T-cell (primary cell): ENCODE data around the gene LRIT1. TPM values are rescaled to one million over a fixed set of nuclear protein-coding genes. Genes with fewer than 3 reads are reported as not detected.

Experiments used
- ATAC-seq, 4 experiments: fragments of 200-7000 bp in 3 of 4; fragments of 150-1000 bp in 1 of 4; cut with Tn5 transposase; replicated peaks in 1 of 4; 1 replicate in 3 of 4; 2 replicates in 1 of 4; pipeline ENCODE4 v1.10.0; 2021; ENCODE audit warnings: moderate library complexity in 3 of 4, mild to moderate bottlenecking in 2 of 4, moderate number of reproducible peaks in 1 of 4
- CTCF ChIA-PET, 2 donors: fragments of 300-600 bp; sonication (Branson Sonifier 250); formaldehyde crosslinking; loops; one replicate each; lab custom pipeline; 2022; ENCODE audit warnings: antibody characterized with exemption in 2 of 2; lab: Charles Lee
- POLR2A ChIA-PET, 2 donors: fragments of 300-600 bp; sonication (Branson Sonifier 250); formaldehyde crosslinking; loops; one replicate each; lab custom pipeline; 2022; ENCODE audit warnings: antibody characterized with exemption in 2 of 2; lab: Charles Lee
- DNase-seq, 35 experiments: peaks; one replicate each; pipeline versions ENCODE4 v3.0.0 to v3.0.0-alpha.2; 2013 to 2023
- H3K27ac ChIP-seq: one replicate; pipeline ENCODE4 v1.5.1; 2013; ENCODE audit warnings: low read length
- H3K27me3 ChIP-seq, 2 experiments: replicated peaks in 1 of 2; 1 replicate in 1 of 2; 2 replicates in 1 of 2; pipeline versions ENCODE4 v1.6.1 to v1.7.0; 2013; ENCODE audit warnings: low read length in 1 of 2, mixed read lengths in 1 of 2; ENCODE audit not compliant: control insufficient read depth in 2 of 2, insufficient read depth in 2 of 2; ENCODE audit errors: extremely low read depth in 1 of 2
- H3K36me3 ChIP-seq, 2 donors: 1 replicate in 1 of 2; 2 replicates in 1 of 2; pipeline versions ENCODE4 v1.6.1 to v1.7.0; 2013; ENCODE audit warnings: low read length in 1 of 2; ENCODE audit not compliant: control insufficient read depth in 2 of 2, insufficient read depth in 1 of 2; ENCODE audit errors: extremely low read depth in 1 of 2
- H3K4me1 ChIP-seq, 2 experiments: 1 replicate in 1 of 2; 2 replicates in 1 of 2; pipeline versions ENCODE4 v1.6.1 to v1.7.0; 2013; ENCODE audit warnings: low read length in 2 of 2, mixed read lengths in 1 of 2; ENCODE audit not compliant: insufficient read depth in 2 of 2, control insufficient read depth in 1 of 2; ENCODE audit errors: extremely low read depth in 1 of 2
- H3K4me3 ChIP-seq, 2 donors: 1 replicate in 1 of 2; 2 replicates in 1 of 2; pipeline versions ENCODE4 v1.5.1 to v1.7.0; 2013; ENCODE audit warnings: mild to moderate bottlenecking in 2 of 2, low read length in 1 of 2, moderate library complexity in 1 of 2; ENCODE audit not compliant: control insufficient read depth in 1 of 2; ENCODE audit errors: extremely low read depth in 1 of 2
- H3K9me3 ChIP-seq: 2 replicates; pipeline ENCODE4 v1.7.0; 2013
- H3K27ac Mint-ChIP-seq, 2 donors: one replicate each; pipeline ENCODE4 v1.8.0; 2020 to 2021; ENCODE audit warnings: mild to moderate bottlenecking in 2 of 2, mixed read lengths in 2 of 2
- H3K27me3 Mint-ChIP-seq, 2 donors: one replicate each; pipeline ENCODE4 v1.8.0; 2021 to 2022; ENCODE audit warnings: mixed read lengths in 2 of 2
- H3K36me3 Mint-ChIP-seq: one replicate; pipeline ENCODE4 v1.8.0; 2021; ENCODE audit warnings: mixed read lengths
- H3K4me1 Mint-ChIP-seq, 3 donors: one replicate each; pipeline ENCODE4 v1.8.0; 2020 to 2022; ENCODE audit warnings: mixed read lengths in 3 of 3, mild to moderate bottlenecking in 1 of 3
- H3K4me3 Mint-ChIP-seq, 3 donors: one replicate each; pipeline ENCODE4 v1.8.0; 2020 to 2022; ENCODE audit warnings: mild to moderate bottlenecking in 3 of 3, mixed read lengths in 3 of 3, moderate library complexity in 3 of 3
- H3K9me3 Mint-ChIP-seq, 3 donors: one replicate each; pipeline ENCODE4 v1.8.0; 2020 to 2022; ENCODE audit warnings: mixed read lengths in 3 of 3
- WGBS: methylation state at CpG from one replicate; pipeline ENCODE4 v1.1.5; 2013; ENCODE audit warnings: missing lambda C conversion rate; ENCODE audit not compliant: insufficient coverage; 5-methylcytosine and 5-hydroxymethylcytosine counted together
- total RNA-seq, 35 experiments: library from RNA in 6 of 35; stranded (reverse) in 6 of 35; fragments of 120-200 nt in 1 of 35; gene quantifications; one replicate each; pipeline versions ENCODE4 v1.2.1 to v1.2.4 and lab custom pipeline; 2013 to 2026

Gene LRIT1
- total RNA-seq, 5 donors from 2014 or later (not counting 1 experiment from before 2014, with no cell fraction given) = not detected

GRCh38 chr10:84232376-84232775 is 9.0 kb downstream of the LRIT1 start:
- DNase-seq = no peak
- no peaks in the 10 kb centered on the region for H3K4me1 ChIP-seq
- WGBS = 65% methylated on average over 10 of the region's 10 CpGs
- ChIA-PET CTCF (no interaction called here), POLR2A (no interaction called here)
- Mint-ChIP-seq H3K27ac (no peak overlapping the region), H3K36me3 (no peaks in the 10 kb centered on the region), H3K9me3 (no peaks in the 10 kb centered on the region), H3K4me1 (no peaks in the 10 kb centered on the region), H3K4me3 (no peak overlapping the region), H3K27me3 (peaks cover 23 to 35% of the 10 kb centered on the region in 2 donors)
- ATAC-seq = no peak
- peaks cover 4 to 23% of the 10 kb centered on the region in 2 experiments for H3K27me3 ChIP-seq
- no peak overlapping the region for H3K4me3 ChIP-seq
- H3K27ac ChIP-seq = no peak overlapping the region
- no peaks in the 10 kb centered on the region for H3K9me3 ChIP-seq
- H3K36me3 ChIP-seq = no peaks in the 10 kb centered on the region

GRCh38 chr10:84230359-84230758 is 11.0 kb downstream of the LRIT1 start:
- H3K27ac Mint-ChIP-seq = no peak overlapping the region
- Histone ChIP-seq H3K36me3 (no peaks in the 10 kb centered on the region), H3K4me1 (no peaks in the 10 kb centered on the region), H3K27me3 (peaks cover 4 to 17% of the 10 kb centered on the region in 2 experiments), H3K27ac (no peak overlapping the region), H3K9me3 (no peaks in the 10 kb centered on the region), H3K4me3 (no peak overlapping the region)
- no peaks in the 10 kb centered on the region for H3K9me3 Mint-ChIP-seq
- no peaks in the 10 kb centered on the region for H3K4me1 Mint-ChIP-seq
- ChIA-PET CTCF (no interaction called here), POLR2A (interaction anchor here in 1 of 2 donors (0.6 kb wide), 1 partner anchor 274 kb away, joined by 5 read pairs; no protein-coding TSS in a partner anchor)
- no peak overlapping the region for H3K4me3 Mint-ChIP-seq
- DNase-seq (no peak), ATAC-seq (no peak)
- 100% methylated on average over 1 of the region's 1 CpG for WGBS
- no peaks in the 10 kb centered on the region for H3K36me3 Mint-ChIP-seq
- peaks cover 16 to 40% of the 10 kb centered on the region in 2 donors for H3K27me3 Mint-ChIP-seq

GRCh38 chr10:84227810-84228209 is 13.5 kb downstream of the LRIT1 start:
- no peak for ATAC-seq

GRCh38 chr10:84226616-84227015 is 14.7 kb downstream of the LRIT1 start:
- Histone ChIP-seq H3K27ac (no peak overlapping the region), H3K9me3 (no peaks in the 10 kb centered on the region), H3K27me3 (peaks cover 4 to 21% of the 10 kb centered on the region in 2 experiments), H3K4me3 (no peak overlapping the region), H3K4me1 (no peaks in the 10 kb centered on the region), H3K36me3 (no peaks in the 10 kb centered on the region)
- DNase-seq (no peak), ATAC-seq (no peak)
- Mint-ChIP-seq H3K27ac (no peak overlapping the region), H3K9me3 (no peaks in the 10 kb centered on the region), H3K4me1 (no peaks in the 10 kb centered on the region), H3K4me3 (no peak overlapping the region), H3K27me3 (peaks cover 29 to 42% of the 10 kb centered on the region in 2 donors), H3K36me3 (no peaks in the 10 kb centered on the region)
- POLR2A ChIA-PET = no interaction called here
- CTCF ChIA-PET = interaction anchor here in 1 of 2 donors (0.7 kb wide), 1 partner anchor 277 kb away, joined by 3 read pairs; no protein-coding TSS in a partner anchor
- 100% methylated on average over 1 of the region's 3 CpGs for WGBS

More at GRCh38 chr10:84227810-84228209, 13.5 kb downstream of the LRIT1 start:
- Mint-ChIP-seq H3K36me3 (no peaks in the 10 kb centered on the region), H3K27me3 (peaks cover 18 to 45% of the 10 kb centered on the region in 2 donors), H3K27ac (no peak overlapping the region), H3K9me3 (no peaks in the 10 kb centered on the region), H3K4me1 (no peaks in the 10 kb centered on the region), H3K4me3 (no peak overlapping the region)
- H3K4me1 ChIP-seq = no peaks in the 10 kb centered on the region
- H3K4me3 ChIP-seq = no peak overlapping the region
- POLR2A ChIA-PET = no interaction called here
- CTCF ChIA-PET = no interaction called here
- 64% methylated on average over 2 of the region's 4 CpGs for WGBS
- no peaks in the 10 kb centered on the region for H3K9me3 ChIP-seq
- DNase-seq = no peak
- H3K27ac ChIP-seq = no peak overlapping the region
- peaks cover 4 to 22% of the 10 kb centered on the region in 2 experiments for H3K27me3 ChIP-seq
- H3K36me3 ChIP-seq = no peaks in the 10 kb centered on the region

- Histone ChIP-seq H3K27ac (no peak within 1 kb of the TSS), H3K27me3 (peaks cover 4 to 22% of the 10 kb centered on the region in 2 experiments), H3K4me1 (no peaks in the 10 kb centered on the region), H3K9me3 (no peaks in the 10 kb centered on the region), H3K4me3 (no peak within 1 kb of the TSS), H3K36me3 (no peaks in the 10 kb centered on the region)
- POLR2A ChIA-PET = no interaction called here
- Mint-ChIP-seq H3K36me3 (no peaks in the 10 kb centered on the region), H3K27ac (no peak within 1 kb of the TSS), H3K9me3 (no peaks in the 10 kb centered on the region), H3K27me3 (peaks cover 33 to 39% of the 10 kb centered on the region in 2 donors), H3K4me3 (no peak within 1 kb of the TSS), H3K4me1 (no peaks in the 10 kb centered on the region)
- no peak for DNase-seq
- CTCF ChIA-PET = interaction anchor here in 1 of 2 donors (1.2 kb wide), 1 partner anchor 9 kb away, joined by 3 read pairs; no protein-coding TSS in a partner anchor
- ATAC-seq = no peak
- 61% methylated on average over 4 of the region's 6 CpGs for WGBS
Measured at GRCh38 chr10:84225427-84226173, 15.7 kb downstream of the LRIT1 start, which contains the start of gene LRIT2. LRIT2 (minus strand) TSS chr10:84225544; CDS start chr10:84225520, 24 bp downstream.

GRCh38 chr10:84224411-84225028 is 16.8 kb downstream of the LRIT1 start:
- no peak for ATAC-seq
- Histone ChIP-seq H3K27ac (no peak overlapping the region), H3K36me3 (no peaks in the 10 kb centered on the region), H3K9me3 (no peaks in the 10 kb centered on the region), H3K27me3 (peaks cover 2 to 22% of the 10 kb centered on the region in 2 experiments), H3K4me3 (no peak overlapping the region), H3K4me1 (no peaks in the 10 kb centered on the region)
- H3K36me3 Mint-ChIP-seq = no peaks in the 10 kb centered on the region
- H3K27ac Mint-ChIP-seq = no peak overlapping the region
- DNase-seq = no peak
- POLR2A ChIA-PET = no interaction called here
- peaks cover 35 to 37% of the 10 kb centered on the region in 2 donors for H3K27me3 Mint-ChIP-seq
- WGBS = 48% methylated on average over 6 of the region's 6 CpGs
- CTCF ChIA-PET = interaction anchor here in 1 of 2 donors (1.2 kb wide), 1 partner anchor 8 kb away, joined by 3 read pairs; no protein-coding TSS in a partner anchor
- H3K9me3 Mint-ChIP-seq = peaks cover 0 to 2% (median under 1%) of the 10 kb centered on the region in 3 donors
- no peak overlapping the region for H3K4me3 Mint-ChIP-seq
- H3K4me1 Mint-ChIP-seq = no peaks in the 10 kb centered on the region
